HPDE6-E6E7 (cell line): ENCODE results near the gene SLC25A12.
"Not testable (repeated sequence)": the region's sequence is repeated elsewhere in the genome, so short reads cannot be mapped to it uniquely, and the experiment has no call there.

Experiments used
- DNase-seq: peaks from one replicate; pipeline ENCODE4 v3.0.0; 2011; ENCODE audit warnings: missing footprints; ENCODE audit errors: extremely low spot score

The SLC25A12 gene, protein sequence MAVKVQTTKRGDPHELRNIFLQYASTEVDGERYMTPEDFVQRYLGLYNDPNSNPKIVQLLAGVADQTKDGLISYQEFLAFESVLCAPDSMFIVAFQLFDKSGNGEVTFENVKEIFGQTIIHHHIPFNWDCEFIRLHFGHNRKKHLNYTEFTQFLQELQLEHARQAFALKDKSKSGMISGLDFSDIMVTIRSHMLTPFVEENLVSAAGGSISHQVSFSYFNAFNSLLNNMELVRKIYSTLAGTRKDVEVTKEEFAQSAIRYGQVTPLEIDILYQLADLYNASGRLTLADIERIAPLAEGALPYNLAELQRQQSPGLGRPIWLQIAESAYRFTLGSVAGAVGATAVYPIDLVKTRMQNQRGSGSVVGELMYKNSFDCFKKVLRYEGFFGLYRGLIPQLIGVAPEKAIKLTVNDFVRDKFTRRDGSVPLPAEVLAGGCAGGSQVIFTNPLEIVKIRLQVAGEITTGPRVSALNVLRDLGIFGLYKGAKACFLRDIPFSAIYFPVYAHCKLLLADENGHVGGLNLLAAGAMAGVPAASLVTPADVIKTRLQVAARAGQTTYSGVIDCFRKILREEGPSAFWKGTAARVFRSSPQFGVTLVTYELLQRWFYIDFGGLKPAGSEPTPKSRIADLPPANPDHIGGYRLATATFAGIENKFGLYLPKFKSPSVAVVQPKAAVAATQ

DNA sequence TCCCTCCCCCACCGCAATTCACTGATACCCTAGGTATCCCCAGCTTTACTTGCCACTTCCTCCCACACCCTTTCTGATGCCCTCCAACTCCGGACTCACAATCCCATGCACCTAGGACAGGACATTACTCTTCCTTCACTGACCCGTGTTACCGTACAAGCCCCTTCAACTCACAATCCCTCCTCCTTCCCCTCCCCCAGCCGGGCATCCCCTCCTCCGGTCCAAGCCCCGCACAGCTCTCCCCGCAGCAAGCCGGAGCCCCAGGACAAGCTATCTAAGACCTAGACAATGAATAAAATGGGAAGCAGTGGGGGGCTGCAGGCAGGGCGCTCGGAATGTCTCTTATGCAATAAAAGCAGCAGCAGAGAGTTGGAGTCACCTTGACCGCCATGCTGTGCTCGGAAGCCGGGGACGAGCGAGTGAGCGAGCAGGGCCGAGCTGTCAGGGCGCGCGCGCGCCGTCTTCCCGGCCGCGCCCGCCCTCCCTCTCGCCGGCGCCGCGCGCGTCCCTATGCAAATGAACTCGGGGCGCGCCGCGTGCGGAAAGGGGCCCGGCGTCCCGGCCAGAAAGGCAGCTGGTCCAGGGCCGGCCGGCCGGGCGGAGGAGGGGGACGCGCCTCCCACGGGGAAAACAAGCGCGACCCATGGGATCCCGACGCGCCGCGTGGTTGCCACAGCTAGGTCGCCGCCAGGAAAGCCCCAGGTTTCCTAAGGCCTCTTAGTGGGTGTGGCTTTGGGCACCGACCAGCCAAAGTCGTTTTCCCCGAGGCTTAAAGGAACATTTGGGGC lies at the start of gene SLC25A12:
Gene SLC25A12, minus strand, starts transcription at position 421 of the 788 bp plus-strand sequence. Its CDS starts 30 bp downstream, at position 391.
- DNase-seq: peak; percentile 85

DNA sequence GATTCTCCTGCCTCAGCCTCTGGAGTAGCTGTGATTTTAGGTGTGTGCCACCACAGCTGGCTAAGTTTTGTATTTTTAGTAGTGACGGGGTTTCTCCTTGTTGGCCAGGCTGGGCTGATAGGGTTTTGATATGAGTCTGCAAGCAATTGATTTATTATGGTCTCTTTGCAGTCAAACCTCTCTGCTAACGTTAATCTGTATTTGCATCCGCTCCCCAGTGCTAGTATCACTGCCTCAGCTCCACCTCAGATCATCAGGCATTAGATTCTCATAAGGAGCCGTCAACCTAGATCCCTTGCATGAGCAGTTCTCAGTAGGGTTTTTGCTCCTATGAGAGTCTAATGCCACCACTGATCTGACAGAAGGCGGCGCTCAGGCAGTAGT lies 47.3 kb upstream of the SLC25A12 start:
- DNase-seq: no peak

DNA sequence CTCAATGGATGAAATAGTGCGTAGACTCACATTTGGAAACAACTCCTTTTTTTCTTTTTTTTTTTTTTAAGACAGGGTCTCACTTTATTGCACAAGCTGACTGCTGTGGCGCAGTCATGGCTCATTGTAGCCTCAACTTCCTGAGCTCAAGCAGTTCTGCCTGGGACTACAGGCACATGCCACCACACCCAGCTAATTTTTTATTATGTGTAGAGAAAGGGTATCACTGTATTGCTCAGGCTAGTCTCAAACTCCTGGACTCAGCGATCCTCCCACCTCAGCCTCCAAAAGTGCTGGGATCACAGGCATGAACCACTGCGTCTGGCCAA lies 45.7 kb upstream of the SLC25A12 start:
- DNase-seq: no peak

DNA sequence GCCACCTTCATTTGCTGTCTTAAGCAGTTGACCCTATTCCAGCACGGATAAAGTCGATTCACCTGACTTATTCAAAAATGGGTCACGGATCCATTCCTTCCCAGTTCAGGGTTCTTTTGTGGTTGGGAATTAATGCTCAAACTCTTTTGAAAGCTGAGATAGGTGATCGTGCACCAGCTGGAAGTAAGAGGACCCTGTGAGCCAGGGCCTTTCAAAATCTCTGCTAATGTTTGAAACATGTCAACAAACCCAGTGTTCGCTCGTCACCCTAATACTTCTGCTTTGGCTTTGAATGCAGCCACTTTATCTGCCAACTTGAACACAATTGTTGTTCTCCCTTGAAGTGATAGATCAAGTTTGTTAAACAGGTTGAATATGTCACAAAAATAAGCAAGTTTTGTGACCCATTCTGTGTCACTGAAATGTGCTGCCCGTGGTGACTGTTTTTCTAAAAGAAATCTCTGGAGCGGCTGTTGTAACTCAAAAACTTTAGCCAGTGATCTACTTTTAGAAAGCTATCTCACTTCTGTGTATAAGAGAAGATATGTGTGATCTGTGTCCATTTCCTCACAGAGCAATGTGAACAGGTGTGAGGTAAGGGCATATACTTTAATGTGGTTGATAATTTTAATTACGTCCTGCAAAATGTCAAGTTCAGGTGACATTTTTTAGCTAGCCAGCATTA lies 45.2 kb upstream of the SLC25A12 start:
- no peak for DNase-seq

DNA sequence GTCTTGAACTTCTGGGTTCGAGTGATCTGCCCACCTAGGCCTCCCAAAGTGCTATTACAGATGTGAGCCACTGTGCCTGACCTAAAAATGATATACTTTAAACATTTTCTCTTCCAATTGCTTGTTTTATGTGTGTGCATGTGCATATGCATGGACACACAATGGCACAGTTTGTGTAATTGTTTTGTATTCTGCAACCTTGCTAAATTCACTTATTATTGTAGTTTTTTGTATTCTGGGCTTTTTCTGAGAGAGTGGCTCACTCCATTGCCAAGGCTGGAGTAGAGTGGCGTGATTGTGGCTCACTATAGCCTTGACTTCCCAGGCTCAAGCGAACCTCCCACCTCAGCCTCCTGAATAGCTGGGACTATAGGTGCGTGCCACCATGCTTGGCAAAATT lies 36.3 kb upstream of the SLC25A12 start:
- no peak for DNase-seq

DNA sequence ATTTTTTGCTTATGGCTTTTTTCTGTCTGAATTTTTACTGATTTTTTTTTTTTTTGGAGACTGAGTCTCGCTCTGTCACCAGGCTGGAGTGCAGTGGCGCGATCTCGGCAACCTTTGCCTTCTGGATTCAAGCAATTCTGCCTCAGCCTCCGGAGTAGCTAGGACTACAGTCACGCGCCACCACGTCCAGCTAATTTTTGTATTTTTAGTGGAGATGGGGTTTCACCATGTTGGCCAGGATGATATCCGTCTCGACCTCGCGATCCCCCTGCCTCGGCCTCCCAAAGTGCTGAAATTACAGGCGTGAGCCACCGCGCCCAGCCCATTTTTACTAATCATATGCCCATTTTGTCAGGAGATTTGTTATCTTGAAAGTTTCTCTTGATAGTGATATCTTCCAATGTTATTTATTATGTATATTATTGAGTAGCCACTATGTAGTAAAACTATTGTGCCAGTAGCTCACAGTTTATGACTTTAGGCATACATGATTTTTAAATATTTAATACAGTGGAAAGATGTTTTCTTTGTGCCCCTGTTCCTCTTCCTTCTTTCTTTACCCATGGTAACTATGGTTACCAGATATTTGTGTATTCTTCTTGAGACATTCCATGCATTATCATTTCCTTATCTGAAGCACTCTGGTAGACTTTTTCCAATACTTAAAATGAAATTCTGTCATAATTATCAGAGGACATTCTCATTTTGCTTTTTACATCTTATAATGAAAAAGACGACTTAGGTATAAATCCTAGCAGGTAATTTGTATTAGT lies 30.3 kb upstream of the SLC25A12 start:
- DNase-seq: no peak

DNA sequence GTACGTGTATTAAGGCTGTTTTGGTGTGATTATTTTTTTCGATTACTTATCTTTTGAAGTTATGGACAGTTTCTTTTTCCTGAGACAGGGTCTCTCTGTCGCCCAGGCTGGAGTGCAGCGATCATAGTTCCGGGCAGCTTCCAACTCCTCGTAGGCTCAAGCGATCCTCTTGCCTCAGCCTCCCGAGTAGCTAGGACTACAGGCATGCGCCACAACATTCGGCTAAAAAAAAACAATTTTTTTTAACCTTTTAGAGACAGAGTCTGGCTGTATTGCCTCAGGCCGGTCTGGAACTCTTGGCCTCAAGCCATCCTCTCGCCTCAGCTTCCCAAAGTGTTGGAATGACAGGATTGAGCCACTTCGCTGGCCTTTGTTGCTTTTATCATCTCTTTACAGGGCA lies 29.2 kb upstream of the SLC25A12 start:
- DNase-seq: no peak

DNA sequence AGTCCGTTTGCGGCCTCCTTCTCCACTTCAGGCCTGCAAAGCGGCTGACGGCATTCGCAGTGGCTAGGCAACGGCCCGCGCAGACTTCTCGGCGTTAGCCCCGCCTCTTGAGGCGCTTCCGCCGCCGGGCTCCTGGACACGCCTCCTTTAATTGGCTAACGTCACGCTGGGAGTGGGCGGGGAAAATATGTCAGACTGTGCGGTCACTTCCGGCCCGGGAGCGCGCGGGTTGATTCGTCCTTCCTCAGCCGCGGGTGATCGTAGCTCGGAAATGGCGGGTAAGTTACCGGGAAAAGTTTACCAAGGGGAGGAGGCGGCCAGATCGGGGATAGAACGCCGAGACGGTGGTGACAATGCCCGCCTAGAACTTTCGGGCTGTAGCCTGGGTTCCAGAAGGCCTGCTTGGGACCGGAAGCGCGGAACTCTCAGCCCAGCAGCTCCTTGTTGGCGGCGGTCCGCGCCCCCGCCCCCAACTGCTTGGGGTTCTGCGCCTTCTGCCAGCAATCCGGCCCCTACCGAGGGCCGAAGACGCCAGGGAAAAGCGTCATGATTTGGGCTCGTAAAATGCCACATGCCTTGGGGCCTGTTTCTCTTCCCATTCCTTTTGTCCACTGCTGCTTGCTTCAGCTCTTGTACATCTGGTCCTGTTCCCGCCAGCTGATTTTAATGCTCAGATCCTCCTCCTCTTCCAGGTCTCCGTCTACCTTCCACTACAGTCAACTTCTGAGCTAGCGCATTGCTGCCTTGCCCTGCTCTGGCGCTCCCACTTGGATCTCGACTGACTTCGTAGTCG lies 28.4 kb upstream of the SLC25A12 start, which contains the start of gene HAT1:
Gene HAT1, plus strand, starts transcription at position 232 of the 793 bp plus-strand sequence. Its CDS starts 40 bp downstream, at position 272.
- peak; percentile 92 for DNase-seq

DNA sequence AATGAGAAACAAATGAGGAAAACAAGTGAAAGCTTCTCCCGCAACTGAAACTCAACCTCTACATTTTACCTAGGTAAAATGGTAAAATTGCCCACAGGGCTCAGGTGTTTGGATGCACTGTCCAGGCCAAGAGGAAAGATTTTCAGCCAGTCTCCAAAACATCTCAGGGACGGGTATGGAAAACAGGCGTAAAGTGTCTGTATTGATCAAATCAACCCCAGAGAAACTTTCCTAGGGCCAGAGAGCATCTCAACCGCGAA lies 27.9 kb upstream of the SLC25A12 start:
- no peak for DNase-seq

DNA sequence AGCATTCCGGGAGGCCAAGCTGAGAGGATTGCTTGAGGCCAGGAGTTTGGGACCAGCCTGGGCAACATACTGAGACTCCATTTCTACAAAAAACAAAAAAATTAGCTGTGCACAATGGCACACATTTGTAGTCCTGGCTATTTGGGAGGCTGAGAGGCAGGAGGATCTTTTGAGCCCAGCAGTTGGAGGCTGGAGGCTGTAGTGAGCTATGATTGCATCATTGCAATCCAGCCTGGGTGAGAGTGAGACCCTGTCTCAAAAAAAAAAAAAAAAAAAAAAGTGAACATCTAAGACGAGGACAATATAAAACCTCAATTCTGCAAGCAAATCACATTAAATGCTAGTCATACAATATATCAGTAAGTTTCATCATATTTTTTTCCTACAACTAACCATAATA lies 25.4 kb upstream of the SLC25A12 start:
- no peak for DNase-seq

DNA sequence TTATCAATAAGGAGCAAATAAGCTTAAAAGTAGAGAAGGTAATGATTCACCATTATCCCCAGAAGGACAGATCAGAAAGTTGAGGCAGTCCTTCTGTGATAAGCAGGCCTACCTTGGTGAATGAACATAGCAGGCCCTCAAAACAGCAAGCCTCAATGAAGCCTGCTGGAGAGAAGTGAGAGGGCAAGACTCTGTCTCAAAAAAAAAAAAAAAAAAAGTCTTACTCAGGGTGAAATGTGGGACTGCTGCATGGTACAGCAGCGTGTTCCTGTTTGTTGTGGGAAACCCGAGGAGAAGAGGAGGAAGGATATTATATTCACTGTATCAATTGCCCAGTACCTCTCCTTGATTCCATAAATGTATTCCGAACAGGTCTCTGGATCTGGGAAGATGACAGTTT lies 19.5 kb upstream of the SLC25A12 start:
- DNase-seq: no peak

DNA sequence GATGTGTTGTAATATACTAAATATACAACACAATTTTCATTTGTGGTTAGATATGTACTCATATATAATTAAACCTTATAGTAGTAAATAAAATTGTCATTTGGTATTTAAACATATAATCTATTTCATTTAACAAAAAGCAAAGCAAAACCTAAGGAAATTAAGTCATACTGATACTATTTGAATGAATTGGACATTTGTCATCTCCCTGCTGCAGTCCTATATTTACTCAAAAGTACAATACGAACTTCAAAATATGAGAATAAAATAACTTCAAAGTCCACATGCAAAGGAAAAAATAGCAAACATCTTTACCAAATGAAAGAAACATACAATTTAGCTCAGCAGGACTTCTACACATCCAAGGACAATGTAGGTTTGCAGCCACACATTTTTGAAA lies 16.4 kb upstream of the SLC25A12 start:
- no peak for DNase-seq

DNA sequence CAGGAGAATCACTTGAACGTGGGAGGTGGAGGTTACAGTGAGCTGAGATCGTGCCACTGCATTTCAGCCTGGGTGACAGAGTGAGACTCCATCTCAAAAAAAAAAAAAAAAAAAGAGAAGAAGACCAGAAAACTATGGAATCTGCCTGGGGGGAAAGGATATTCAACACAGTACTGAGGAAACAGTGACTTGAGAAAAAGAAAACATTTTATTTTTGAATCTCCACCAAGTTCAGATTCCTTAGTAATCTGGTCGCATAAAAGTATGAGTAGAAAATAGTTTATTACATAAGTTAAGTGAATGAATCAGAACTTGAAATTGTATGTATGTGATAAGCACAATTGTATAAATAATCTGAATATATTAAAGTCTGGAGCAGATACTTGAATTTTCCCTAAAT lies 15.2 kb upstream of the SLC25A12 start:
- no peak for DNase-seq

DNA sequence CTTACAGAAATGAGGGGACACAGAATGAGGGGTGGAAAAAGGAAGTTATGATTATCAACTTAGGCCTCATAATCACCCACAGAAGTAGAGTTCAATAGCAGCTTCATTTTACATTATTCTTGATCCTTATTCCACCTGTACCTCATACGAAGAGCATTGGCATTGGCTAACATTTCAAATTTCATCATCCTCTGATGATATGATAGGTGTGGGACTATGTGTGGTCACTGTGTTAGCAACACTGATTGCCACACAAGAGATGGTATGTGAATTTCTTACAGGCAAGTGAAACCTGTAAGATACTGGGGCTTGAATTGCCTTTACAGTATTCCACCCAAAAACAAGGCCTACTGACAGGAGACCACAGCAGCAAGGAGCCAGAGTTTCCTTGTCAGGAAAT lies 14.2 kb upstream of the SLC25A12 start:
- DNase-seq: no peak

DNA sequence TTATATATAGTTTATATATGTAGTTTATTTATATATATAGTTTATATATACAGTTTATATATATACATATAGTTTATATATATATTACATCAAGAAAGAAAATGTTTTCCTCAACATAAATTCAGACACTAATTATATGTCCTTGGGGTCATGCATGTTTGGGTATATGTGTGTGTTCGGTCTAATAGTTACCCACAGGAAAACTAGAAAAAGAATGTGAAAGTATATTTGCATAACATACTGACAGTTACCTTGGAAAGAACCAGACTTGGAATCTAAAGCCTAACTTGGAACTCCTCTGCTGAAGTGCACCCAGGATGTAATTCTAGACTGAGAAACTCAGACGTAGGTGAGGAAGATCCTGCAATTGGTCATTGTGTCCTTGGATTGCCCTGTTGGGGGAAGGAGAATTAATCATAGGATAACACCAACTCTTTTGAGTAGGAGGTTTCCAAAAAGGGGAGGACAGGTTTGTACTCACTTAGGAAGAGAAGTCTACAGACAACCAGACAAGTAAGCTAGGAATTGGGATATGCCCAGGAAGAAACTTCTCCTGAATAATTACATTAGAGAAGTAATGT lies 8.9 kb upstream of the SLC25A12 start:
- DNase-seq: no peak

DNA sequence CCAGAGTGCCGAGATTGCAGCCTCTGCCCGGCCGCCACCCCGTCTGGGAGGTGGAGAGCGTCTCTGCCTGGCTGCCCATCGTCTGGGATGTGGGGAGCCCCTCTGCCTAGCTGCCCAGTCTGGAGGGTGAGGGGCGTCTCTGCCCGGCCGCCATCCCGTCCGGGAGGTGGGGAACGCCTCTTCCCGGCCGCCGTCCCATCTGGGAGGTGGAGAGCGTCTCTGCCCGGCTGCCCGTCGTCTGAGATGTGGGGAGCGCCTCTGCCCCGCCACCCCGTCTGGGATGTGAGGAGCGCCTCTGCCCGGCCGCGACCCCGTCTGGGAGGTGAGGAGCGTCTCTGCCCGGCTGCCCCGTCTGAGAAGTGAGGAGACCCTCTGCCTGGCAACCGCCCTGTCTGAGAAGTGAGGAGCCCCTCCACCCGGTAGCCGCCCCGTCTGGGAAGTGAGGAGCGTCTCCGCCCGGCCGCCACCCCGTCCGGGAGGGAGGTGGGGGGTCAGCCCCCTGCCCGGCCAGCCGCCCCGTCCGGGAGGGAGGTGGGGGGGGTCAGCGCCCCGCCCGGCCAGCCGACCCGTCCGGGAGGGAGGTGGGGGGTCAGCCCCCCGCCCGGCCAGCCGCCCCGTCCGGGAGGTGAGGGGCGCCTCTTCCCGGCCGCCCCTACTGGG lies 5.7 kb upstream of the SLC25A12 start:
- not testable (repeated sequence) for DNase-seq

DNA sequence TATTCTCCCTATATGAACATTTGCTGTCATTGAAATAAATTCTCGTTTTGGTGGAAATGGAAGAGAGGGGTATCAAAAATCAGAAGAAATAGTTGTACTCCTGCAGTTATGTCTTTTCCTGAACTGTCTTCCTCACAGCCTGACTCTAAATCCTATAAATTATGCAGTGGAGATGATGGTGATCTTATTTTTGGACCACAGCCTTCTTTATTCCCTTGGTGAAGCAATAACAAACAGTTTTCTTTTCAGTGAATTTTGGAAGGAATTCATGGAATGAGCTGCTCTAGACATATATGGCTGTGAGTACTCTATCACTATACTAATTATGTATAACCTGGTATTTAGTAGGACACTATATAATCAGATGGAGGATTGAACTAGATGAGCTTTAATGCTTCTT lies 1.7 kb upstream of the SLC25A12 start:
- DNase-seq: no peak

DNA sequence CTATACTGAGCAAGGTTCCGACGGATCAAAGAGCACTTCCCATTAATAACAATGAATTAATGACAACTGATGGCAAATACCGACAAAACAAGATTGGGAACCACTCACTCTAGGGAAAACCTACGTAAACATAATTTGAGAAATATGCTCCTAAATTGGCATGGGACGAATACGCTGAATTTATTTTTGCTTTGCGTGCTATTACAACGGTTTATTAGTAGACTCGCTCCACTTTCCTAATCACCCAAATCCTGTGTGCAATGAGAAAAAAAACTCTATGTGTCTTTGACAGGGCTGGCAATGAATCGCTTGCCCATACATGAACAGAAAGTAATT lies 536 bp upstream of the SLC25A12 start:
- no peak for DNase-seq

DNA sequence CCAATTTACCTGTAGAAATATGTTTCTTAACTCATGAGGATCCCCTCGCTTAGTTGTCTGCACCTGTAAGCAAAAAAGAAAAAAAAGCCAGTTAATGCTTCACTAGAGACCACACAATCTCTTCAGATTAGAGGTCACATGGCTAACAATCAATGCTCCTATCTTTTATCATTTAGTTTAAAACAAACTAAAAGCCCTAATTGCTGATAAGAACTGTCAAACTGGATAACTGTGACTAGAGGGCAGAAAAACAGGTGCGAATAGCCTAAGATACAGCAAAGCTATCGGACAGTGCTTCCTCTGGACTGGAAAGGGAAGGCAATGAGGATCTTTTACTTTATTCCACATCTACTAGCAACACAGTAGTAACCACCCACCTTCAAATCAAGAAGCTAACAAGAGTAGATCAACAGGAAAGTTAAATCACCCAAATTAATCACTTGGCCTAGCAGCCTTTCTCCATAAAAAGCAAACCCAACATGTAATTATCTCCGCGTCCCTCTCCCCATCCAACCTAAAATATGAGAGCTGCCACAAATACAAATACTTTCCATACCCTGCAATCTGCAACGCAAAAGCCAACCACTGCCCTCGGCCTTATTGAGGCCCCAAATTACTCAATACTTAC lies 734 bp downstream of the SLC25A12 start:
- no peak for DNase-seq
